Activated gamma-delta T cell (primary cell): ENCODE measurements around the gene TK1.

Experiments used
- DNase-seq: peaks from one replicate; lab custom pipeline; 2025; lab: John Stamatoyannopoulos, UW

TK1 gene

GRCh38 chr17:78133971-78134898 lies 52.6 kb downstream of the TK1 start:
- DNase-seq, result peak; percentile 50

DNA sequence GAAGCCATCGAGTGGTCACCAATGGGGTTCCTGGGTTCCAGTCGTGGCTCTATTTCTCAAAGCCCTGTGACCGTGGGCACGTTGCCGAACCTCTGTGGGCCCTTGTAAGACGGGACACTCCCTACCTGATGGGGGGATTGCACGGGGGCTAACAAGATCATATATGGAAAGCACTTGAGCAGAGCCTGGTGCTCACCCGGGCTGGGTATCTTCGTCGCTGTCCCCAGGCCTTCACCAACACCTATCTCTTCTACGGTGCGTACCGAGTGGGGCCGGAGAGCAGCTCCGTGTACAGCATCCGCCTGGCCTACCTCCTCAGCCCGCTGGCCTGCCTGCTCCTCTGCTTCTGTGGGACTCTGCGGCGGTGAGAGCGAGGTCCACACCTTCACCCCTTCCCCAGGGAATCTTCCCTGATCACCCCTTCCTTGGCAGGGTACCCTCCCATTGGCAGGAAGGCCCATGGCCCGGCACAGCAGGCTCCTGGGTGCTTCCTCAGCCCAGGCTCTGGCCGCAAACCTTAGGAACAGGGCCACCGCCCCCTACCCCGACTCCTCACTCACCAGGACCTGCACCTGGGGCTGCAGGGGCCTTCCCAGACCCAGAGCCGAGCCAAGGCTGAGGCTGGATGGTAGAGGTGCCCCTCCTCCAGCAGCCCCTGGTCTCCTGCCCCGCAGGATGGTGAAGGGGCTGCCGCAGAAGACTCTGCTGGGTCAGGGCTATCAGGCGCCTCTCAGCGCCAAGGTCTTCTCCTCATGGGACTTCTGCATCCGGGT lies 53.5 kb downstream of the TK1 start:
- DNase-seq, result no peak

- DNase-seq, result no peak
These were observed 54.1 kb downstream of the TK1 start for GRCh38 chr17:78132767-78133178.

GRCh38 chr17:78132084-78132676 lies 54.7 kb downstream of the TK1 start:
- peak; percentile 54 for DNase-seq

- DNase-seq, result peak; percentile 71
These were observed 55.4 kb downstream of the TK1 start for GRCh38 chr17:78131172-78132083.

- peak; percentile 48 for DNase-seq
These were observed 56.3 kb downstream of the TK1 start, which contains the start of gene TMC8 for GRCh38 chr17:78130437-78131101. Gene TMC8 (plus strand): TSS chr17:78130771. CDS start chr17:78131589, 818 bp downstream.

GRCh38 chr17:78130090-78130436 lies 56.8 kb downstream of the TK1 start:
- DNase-seq, result no peak

DNA sequence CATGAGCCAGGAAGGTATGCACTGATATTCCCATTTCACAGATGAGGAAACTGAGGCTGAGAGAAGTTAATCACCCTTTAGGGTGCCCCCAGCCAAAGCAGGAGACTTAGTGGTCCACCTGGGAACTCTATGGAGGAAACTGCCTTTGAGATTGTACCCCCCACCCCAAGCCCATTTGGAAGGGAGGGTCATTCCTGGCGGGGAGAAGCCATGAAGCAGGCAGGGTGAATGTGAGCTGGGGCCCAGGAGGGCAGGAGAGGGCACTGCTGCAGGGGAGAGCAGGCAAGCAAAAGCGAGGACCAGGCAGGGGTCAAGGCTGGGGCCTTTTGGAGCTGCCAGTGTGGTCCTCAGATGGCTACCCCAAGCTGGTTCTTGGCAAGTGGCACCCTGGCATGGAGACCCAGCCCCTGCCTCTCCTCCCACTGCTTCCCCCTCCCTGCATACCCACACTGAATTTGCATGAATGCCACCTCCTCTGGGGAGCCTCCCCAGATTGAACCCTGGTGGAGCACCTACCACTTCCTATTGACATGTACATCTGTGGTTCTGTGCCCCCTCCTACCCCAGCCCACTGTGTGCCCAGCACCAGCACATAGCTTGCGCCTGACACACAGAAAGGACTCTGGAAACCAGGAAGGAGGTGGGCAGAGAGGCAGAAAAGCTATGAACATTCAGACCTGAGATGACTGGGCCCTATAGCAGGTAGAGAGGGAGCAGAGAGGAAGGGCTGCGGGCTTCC lies 57.3 kb downstream of the TK1 start:
- DNase-seq, result no peak

- DNase-seq, result peak; percentile 58
These were observed 58.1 kb downstream of the TK1 start, which contains the start of gene TMC6 for GRCh38 chr17:78128551-78129350. Gene TMC6 (minus strand): TSS chr17:78128755. CDS start chr17:78126832, 1,923 bp downstream.

GRCh38 chr17:78127888-78128550 lies 58.8 kb downstream of the TK1 start:
- DNase-seq, result no peak

DNA sequence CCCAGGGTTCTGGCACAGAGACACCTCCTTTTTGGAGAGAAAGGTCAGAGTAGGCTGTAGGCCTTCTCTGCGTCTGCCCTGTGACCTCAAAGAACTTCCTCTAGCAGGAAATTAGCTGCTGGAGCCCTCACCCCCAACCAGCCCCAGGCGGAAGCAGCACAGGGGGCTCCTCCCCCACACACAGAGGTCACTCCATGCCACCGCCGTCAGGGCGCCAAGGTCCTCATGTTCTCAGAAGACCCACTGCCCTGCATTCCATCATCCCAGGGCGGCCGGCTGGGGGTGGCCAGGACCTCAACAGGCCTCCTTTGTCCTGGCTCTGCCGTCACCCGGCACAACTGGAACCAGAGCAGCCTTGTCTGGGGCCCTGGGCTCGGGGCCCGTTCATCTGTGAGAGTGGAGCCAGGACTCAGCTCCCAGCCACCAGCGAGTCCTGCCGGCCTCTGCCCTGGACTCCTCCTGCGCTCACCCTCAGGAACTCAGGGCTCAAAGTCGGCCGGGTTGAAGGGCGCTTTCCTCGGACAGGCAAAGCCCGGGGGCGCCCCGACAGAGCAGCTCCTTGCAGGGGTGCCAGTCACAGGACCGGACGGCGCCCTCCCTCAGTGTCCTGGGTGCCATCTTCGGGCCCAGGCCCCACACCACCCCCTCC lies 59.5 kb downstream of the TK1 start:
- peak; percentile 58 for DNase-seq

DNA sequence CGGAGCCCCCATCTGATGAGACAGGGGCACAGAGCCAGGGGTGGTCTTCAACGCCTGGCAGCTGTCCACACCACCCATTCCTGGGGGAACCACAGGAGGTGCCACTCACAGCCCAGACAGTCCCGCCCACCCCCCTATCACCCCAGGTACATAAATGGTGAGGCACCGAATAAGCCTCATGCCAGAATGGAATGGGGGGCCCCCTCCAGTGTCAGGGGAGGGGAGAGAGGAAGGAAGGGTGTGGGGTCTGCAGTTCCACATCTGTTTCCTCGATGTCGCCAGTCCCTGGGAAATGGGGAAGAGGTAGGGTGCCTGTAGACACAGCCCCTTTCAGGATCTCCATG lies 60.0 kb downstream of the TK1 start:
- no peak for DNase-seq

- DNase-seq, result no peak
These were observed 60.6 kb downstream of the TK1 start for GRCh38 chr17:78125976-78126894.

- no peak for DNase-seq
These were observed 61.5 kb downstream of the TK1 start for GRCh38 chr17:78125138-78125913.

DNA sequence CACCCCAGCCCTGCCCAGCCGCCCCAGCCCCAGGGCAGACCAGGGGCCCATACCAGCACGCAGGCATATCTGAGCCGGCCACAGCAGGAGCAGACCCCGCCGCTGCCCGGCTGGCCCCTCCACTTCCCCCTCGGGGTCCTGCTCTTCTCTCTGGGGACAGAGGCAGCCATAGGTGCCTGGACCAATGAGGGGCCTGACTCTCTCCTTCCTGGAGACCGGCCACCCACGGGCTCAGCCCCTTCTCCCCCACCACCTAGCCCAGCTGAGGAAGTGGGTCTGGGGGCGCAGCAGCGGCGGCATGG lies 62.1 kb downstream of the TK1 start:
- DNase-seq, result no peak
